NT2/D1 (cell line): ENCODE results near the gene RAD9B.

ENCODE experiments used
- DNase-seq: peaks from one replicate; pipeline ENCODE4 v3.0.0-alpha.2; 2011; ENCODE audit warnings: low read depth, low spot score
- H3K27me3 ChIP-seq: 2 replicates; pipeline ENCODE4 v1.6.0; 2011; ENCODE audit warnings: mild to moderate bottlenecking; ENCODE audit not compliant: insufficient read length, insufficient read depth
- H3K36me3 ChIP-seq: 2 replicates; pipeline ENCODE4 v1.6.1; 2011; ENCODE audit warnings: mild to moderate bottlenecking, low read length, mixed read lengths; ENCODE audit not compliant: insufficient read depth, insufficient read length
- H3K4me1 ChIP-seq: 2 replicates; pipeline ENCODE4 v1.5.1; 2011; ENCODE audit not compliant: insufficient read depth, insufficient read length
- H3K4me3 ChIP-seq: 2 replicates; pipeline ENCODE4 v1.5.1; 2011; ENCODE audit warnings: low read depth; ENCODE audit not compliant: insufficient read length
- H3K9ac ChIP-seq: 2 replicates; pipeline ENCODE4 v1.6.0; 2011; ENCODE audit warnings: low read depth; ENCODE audit not compliant: insufficient read length
- H3K9me3 ChIP-seq: 2 replicates; pipeline ENCODE4 v1.5.1; 2011; ENCODE audit warnings: mild to moderate bottlenecking, low read length; ENCODE audit not compliant: insufficient read depth
- SUZ12 ChIP-seq: IDR thresholded peaks from 2 replicates; pipeline ENCODE4 v1.6.1; 2011; ENCODE audit not compliant: insufficient read length, insufficient read depth; ENCODE audit errors: extremely low read depth
- YY1 ChIP-seq: IDR thresholded peaks from 2 replicates; pipeline ENCODE4 v1.6.1; 2011; ENCODE audit not compliant: insufficient read length, insufficient read depth
- ZNF274 ChIP-seq: IDR thresholded peaks from 2 replicates; pipeline ENCODE4 v1.6.1; 2011; ENCODE audit warnings: mild to moderate bottlenecking, low read depth, low read length

The RAD9B gene

DNA sequence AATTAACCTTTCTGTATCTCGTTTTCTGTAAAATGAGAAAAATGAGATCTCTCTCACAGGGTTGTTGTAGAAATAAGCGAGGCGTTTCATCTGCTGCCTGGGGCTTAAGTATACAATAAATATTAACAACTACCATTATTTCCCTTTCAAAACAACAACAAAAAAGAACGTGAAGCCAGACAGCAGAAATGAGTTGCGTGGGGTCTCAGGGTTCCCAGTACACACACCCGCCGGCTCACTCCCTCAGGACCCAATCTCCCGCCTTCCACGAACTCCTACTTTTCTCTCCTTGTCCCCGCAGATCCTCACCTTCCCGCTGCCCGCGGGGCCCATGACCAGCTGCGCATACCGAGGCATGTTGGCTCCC is 34.3 kb upstream of the RAD9B start:
- H3K4me3 ChIP-seq = peak overlapping the region; percentile 97
- H3K9me3 ChIP-seq = no peaks in the 10 kb centered on the region
- TF ChIP-seq ZNF274 (no peak), SUZ12 (no peak), YY1 (peak; percentile 9)
- no peak for DNase-seq
- peak overlapping the region; percentile 99 for H3K9ac ChIP-seq
- H3K4me1 ChIP-seq = peaks cover 2% of the 10 kb centered on the region
- H3K36me3 ChIP-seq = peaks cover 36% of the 10 kb centered on the region
- no peaks in the 10 kb centered on the region for H3K27me3 ChIP-seq

GRCh38 chr12:110468214-110469048 is 33.7 kb upstream of the RAD9B start, which contains the start of the genes FAM216A and GPN3:
Gene FAM216A (plus strand): TSS chr12:110468845. CDS start chr12:110468876, 31 bp downstream.
Gene GPN3 (minus strand): TSS chr12:110468257. CDS start chr12:110468203, 54 bp downstream.
- Histone ChIP-seq H3K36me3 (peaks cover 33% of the 10 kb centered on the region), H3K9ac (peak within 1 kb of the TSS; percentile 99), H3K4me1 (peaks cover 2% of the 10 kb centered on the region), H3K4me3 (peak within 1 kb of the TSS; percentile 97), H3K27me3 (no peaks in the 10 kb centered on the region), H3K9me3 (no peaks in the 10 kb centered on the region)
- TF ChIP-seq YY1 (peak; percentile 5), ZNF274 (no peak)
- peak; percentile 97 for DNase-seq

DNA sequence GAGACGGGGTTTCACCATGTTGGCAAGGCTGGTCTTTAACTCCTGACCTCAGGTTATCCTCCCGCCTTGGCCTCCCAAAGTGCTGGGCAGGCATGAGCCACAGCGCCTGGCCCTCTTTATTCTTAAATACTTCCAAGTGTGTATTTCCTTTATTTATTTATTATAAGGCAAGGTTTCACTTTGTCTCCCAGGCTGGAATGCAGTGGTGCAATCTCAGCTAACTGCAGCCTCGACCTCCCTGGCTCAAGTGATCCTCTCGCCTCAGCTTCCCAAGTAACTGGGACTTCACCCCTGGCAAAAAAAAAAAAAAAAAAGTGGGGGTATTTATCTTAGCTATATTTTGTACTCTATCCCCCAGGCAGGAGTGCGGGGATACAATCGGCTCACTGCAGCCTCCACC is 26.7 kb upstream of the RAD9B start:
- peaks cover 51% of the 10 kb centered on the region for H3K36me3 ChIP-seq
- no peak overlapping the region for H3K4me3 ChIP-seq
- H3K4me1 ChIP-seq = no peaks in the 10 kb centered on the region
- no peak for DNase-seq
- H3K9ac ChIP-seq = no peak overlapping the region
- TF ChIP-seq SUZ12 (no peak), YY1 (no peak), ZNF274 (no peak)
- H3K27me3 ChIP-seq = no peaks in the 10 kb centered on the region
- no peaks in the 10 kb centered on the region for H3K9me3 ChIP-seq

- no peak overlapping the region for H3K9ac ChIP-seq
- peaks cover 9% of the 10 kb centered on the region; the same call in 1 of the 2 replicates for H3K9me3 ChIP-seq
- TF ChIP-seq ZNF274 (no peak), YY1 (no peak), SUZ12 (no peak)
- H3K27me3 ChIP-seq = no peaks in the 10 kb centered on the region
- H3K36me3 ChIP-seq = peaks cover 43% of the 10 kb centered on the region
- no peak for DNase-seq
- no peak overlapping the region for H3K4me3 ChIP-seq
- H3K4me1 ChIP-seq = no peaks in the 10 kb centered on the region
These were observed 3.0 kb upstream of the RAD9B start for GRCh38 chr12:110498984-110499706.

- Histone ChIP-seq H3K27me3 (no peaks in the 10 kb centered on the region), H3K4me3 (peak overlapping the region; percentile 93), H3K9ac (peak overlapping the region; percentile 96), H3K4me1 (no peaks in the 10 kb centered on the region), H3K9me3 (peaks cover 9% of the 10 kb centered on the region; the same call in 1 of the 2 replicates), H3K36me3 (peaks cover 27% of the 10 kb centered on the region)
- TF ChIP-seq ZNF274 (no peak), SUZ12 (no peak), YY1 (no peak)
- DNase-seq = no peak
These were observed 756 bp upstream of the RAD9B start for GRCh38 chr12:110501399-110501751.

GRCh38 chr12:110503432-110503831 is 1.3 kb downstream of the RAD9B start:
- H3K9me3 ChIP-seq = peaks cover 9% of the 10 kb centered on the region; the same call in 1 of the 2 replicates
- DNase-seq = no peak
- H3K27me3 ChIP-seq = no peaks in the 10 kb centered on the region
- peaks cover 11% of the 10 kb centered on the region for H3K36me3 ChIP-seq
- no peak overlapping the region for H3K9ac ChIP-seq
- no peak overlapping the region for H3K4me3 ChIP-seq
- H3K4me1 ChIP-seq = no peaks in the 10 kb centered on the region
- TF ChIP-seq YY1 (no peak), ZNF274 (no peak), SUZ12 (no peak)

GRCh38 chr12:110505332-110505731 is 3.2 kb downstream of the RAD9B start:
- TF ChIP-seq SUZ12 = no peak
- TF ChIP-seq YY1 = no peak
- TF ChIP-seq ZNF274 = no peak
- H3K4me1 ChIP-seq = no peaks in the 10 kb centered on the region
- H3K9me3 ChIP-seq = peaks cover 9% of the 10 kb centered on the region; the same call in 1 of the 2 replicates
- no peaks in the 10 kb centered on the region for H3K27me3 ChIP-seq
- no peaks in the 10 kb centered on the region for H3K36me3 ChIP-seq
- H3K4me3 ChIP-seq = no peak overlapping the region
- no peak overlapping the region for H3K9ac ChIP-seq
- DNase-seq = no peak
